ENCODE measurements around the gene LTBR.

Gene LTBR

DNA sequence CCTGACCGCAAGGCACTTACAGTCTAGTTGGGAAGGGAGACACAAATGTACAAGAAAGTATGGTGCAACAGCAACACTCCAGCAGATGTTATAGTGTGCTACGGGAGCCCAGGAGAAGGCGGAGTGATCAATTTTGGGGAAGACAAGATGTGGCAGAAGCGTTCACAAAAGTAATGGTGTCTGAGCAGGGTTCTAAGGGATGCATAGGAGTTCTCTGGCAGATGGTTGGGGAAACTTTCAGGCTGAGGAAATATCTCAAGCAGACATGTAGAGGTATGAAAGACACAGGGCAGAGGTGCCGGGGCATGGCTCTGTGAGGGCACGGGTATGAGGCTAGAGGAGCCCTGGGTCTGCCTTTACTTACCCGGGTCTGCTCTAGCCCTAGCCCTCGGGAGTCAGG is 37.0 kb upstream of the LTBR start:
- TF ChIP-seq, protein P1, sequence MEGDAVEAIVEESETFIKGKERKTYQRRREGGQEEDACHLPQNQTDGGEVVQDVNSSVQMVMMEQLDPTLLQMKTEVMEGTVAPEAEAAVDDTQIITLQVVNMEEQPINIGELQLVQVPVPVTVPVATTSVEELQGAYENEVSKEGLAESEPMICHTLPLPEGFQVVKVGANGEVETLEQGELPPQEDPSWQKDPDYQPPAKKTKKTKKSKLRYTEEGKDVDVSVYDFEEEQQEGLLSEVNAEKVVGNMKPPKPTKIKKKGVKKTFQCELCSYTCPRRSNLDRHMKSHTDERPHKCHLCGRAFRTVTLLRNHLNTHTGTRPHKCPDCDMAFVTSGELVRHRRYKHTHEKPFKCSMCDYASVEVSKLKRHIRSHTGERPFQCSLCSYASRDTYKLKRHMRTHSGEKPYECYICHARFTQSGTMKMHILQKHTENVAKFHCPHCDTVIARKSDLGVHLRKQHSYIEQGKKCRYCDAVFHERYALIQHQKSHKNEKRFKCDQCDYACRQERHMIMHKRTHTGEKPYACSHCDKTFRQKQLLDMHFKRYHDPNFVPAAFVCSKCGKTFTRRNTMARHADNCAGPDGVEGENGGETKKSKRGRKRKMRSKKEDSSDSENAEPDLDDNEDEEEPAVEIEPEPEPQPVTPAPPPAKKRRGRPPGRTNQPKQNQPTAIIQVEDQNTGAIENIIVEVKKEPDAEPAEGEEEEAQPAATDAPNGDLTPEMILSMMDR (IDR thresholded peaks at IDR 0.05; ENCODE audit: low read depth, low read length, missing control alignments) = no peak
- DNase-seq (ENCODE audit: low read depth) = no peak
- H3K4me3 ChIP-seq (ENCODE audit: low read depth, low read length) = no peak overlapping the region

DNA sequence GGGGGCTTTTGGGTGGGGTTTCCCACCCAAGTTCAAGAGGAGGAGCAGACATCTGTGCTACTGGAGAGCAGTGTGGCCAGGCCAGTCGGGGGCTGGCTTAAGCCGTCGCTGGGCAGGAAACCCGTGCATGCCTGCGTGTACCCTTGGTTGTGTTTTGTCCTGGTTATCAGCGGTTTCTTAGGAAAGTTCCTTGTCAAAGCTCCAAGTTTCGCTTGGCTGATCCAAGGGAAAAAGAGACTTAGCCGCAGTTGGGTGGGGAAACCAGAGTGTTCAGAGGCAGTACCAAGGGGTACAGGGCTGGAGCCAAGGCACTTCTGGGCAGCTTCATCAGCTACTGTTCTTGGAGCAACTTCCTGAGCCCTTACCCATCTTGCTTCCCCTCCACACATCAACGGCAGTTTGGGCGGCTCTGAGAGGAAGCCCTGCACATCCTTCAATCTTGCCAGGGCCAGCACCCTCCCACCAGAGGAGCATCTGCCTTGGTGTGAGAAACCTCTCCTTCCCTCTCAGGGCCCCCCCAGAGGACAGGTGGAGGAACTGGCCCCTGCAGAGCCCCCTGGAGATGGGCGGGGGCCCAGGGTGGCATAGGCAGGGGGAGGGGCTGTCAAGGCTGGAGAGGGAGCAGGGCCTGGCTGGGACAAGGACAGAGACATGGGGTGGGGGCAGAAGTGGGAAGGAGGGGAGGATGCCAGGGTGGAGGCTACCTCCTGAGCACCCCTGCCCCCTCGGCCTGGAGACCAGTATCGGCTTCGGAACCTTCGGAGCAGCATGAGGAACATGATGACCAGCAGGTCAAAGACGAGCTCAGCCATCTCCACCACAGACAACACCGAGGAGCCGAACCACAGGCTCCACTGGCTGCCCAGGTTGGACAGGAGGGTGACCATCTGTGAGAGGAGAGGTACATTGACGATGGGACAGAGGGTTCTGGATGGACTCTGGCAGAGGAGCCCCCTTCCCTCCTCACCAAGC is 36.3 kb upstream of the LTBR start:
- TF ChIP-seq, protein P1 (IDR thresholded peaks at IDR 0.05; ENCODE audit: low read depth, low read length, missing control alignments) = no peak
- no peak overlapping the region for H3K4me3 ChIP-seq (ENCODE audit: low read depth, low read length)
- DNase-seq (ENCODE audit: low read depth) = no peak

DNA sequence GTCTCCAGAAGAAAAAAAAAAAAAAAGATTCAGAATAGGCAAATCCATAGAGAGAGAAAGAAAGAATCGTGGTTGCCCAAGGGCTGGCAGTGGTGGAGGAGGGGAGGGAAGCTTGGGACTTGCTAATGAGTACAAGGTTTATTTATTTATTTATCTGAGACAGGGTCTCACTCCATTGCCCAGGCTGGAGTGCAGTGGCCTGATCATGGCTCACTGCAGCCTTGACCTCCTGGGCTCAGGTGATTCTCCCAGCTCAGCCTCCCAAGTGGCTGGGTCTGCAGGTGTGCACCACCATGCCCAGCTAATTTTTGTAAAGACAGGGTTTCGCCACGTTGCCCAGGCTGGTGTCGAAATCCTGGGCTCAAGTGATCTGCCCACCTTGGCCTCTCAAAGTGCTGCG is 32.3 kb upstream of the LTBR start:
- TF ChIP-seq, protein P1 (IDR thresholded peaks at IDR 0.05; ENCODE audit: low read depth, low read length, missing control alignments) = no peak
- DNase-seq (ENCODE audit: low read depth) = no peak
- no peak overlapping the region for H3K4me3 ChIP-seq (ENCODE audit: low read depth, low read length)

DNA sequence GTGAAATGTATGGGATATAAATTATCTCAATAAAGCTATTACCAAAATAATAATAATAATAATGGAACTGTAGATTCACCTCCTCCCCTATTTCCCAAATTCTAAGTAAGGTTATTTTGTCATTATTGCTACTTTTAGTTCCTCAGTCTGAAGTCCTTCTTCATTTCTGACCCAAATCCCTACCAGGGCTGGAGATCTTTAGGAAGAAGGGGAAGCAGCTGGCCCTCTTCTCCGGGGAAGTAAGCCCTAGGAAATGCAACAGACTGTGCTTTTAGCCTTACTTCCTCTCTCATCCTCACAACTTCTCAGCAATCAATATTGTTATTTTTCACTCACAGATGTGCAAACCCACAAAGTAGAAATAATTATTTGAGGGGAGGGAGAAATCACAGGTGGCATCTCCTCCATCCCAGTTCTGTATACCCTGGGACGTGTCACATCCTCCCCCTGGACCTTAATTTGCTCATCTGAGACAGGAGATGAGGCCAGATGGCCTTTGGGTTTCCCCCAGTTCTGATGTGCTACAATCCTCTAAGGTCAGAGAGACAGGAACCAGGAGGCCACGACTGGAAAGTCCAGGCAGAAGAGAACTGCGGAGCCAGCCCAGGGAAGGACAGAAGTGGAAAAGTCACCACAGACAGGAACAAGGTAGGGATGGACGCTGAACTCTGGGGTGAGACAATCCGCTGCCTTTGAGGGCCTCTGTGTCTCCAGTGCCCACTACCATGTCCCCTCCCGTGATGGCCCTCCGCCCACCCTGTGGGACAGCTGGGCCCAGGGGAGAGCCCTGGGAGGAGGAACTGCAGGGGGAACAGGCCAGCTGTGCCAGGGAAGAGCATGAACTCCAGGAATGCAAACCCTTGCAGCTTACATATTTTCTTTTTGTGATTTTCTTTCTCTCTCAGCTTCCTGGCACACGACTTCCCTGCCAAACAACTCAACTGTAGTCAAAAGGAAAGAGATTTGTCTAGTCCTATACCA is 31.5 kb upstream of the LTBR start:
- TF ChIP-seq, protein P1 (IDR thresholded peaks at IDR 0.05; ENCODE audit: low read depth, low read length, missing control alignments) = no peak
- DNase-seq (ENCODE audit: low read depth) = no peak
- H3K4me3 ChIP-seq (ENCODE audit: low read depth, low read length) = no peak overlapping the region

DNA sequence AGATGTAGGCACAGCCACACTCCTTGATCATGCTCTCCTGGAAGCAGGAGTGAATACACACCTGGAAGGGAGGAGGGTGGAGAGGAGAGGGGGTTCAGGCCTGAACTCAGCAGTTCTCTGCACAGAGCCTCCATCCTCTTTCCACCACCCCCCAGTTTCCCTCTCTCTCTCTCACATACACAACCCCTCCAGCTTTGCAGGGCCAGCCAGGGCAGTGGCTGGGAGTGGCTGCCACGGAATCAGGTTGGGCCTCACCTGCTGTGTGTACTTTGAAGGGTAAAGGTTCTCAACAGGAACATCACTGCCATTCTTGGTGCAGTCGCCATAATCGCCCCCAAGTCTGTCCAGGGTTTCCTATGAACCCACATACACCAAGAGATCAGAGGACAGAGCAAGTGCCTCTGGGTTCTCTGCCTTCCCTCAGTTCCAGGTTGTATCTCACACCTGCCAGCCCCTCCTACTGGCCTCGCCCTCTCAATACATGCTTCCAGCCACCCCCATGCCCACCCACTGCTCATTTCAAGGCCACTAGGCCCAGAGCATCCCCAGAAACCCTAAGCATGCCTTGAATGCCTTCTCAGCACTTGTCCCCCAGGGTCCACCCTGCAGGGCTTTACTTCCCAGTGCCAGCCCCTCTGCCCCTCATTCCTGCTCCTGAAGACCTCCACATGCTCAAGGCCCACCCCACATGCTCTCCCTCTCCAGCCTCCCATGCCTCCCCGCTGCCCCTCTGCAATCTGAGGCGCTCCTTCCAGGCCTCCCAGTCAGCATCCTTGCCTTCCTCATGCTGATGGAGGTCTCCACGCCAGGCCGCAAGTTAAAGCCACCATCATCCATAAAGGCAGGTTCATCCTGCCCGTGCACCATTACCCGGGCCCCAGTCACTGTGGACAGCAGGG is 29.2 kb upstream of the LTBR start:
- no peak overlapping the region for H3K4me3 ChIP-seq (ENCODE audit: low read depth, low read length)
- TF ChIP-seq, protein P1 (IDR thresholded peaks at IDR 0.05; ENCODE audit: low read depth, low read length, missing control alignments) = no peak
- DNase-seq (ENCODE audit: low read depth) = no peak

Data from GM12864 (cell line).